ENCODE measurements around the gene RPN1.
A peak's percentile ranks its signal among the peaks of the same experiment; 100 is the strongest.

Gene RPN1

DNA sequence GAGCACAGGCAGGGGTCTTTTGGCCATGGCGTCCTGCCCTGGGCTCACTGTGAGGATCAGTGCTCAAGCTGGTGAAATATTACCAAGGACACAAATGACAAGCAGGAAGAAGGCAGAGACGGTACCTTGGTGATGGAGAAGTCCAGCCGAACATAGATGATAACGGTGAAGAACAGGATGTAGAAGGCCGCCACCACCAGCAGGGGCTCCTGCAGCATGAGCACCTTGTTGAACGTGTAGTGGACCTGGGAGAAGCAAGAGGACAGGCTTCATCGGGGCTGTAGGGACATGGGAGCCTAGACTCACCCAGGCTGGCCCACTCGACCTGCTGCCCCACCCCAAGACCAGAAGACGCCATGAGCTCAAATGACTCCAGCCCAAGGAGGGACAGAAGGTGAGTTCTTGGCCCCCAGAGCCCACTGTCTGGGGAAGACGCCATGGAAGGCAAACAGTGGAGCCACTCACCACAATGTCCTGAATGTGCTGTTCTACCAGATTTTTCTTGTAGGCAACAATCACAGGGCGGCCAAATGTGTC is 25.1 kb downstream of the RPN1 start:
- TF ChIP-seq GATA1 (IDR thresholded peaks at IDR 0.05; ENCODE audit: low read depth, low read length): no peak
- TF ChIP-seq POLR2A (IDR thresholded peaks at IDR 0.05; ENCODE audit: low read length): no peak
- DNase-seq: no peak

DNA sequence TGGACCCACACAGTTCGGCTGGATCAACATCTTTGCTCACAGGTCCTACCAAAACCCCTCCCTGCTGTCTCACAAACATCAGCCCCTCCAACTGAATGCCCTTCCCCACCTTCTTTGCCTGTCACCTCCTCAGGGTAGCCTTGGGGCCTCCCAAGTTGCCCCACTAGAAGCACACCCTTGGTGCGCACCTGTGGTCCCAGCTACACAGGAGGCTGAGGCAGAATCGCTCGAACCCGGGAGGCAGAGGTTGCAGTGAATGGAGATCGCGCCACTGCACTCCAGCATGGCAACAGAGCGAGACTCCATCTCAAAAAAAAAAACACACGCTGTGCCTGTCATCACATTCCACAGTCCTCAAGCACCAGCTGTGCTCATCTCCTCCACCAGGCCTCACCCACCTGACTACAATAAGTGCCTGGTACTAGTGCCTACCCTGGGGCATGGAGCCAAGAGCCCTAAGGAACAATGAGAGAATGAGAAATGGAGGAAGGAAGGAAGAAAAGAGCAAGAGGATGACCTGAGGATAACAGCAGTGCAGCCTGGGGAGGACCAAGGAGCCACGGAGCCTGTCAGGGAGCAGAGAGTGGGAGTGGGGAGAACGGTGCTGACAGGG is 26.0 kb downstream of the RPN1 start:
- TF ChIP-seq POLR2A (IDR thresholded peaks at IDR 0.05; ENCODE audit: low read length) (no peak), GATA1 (IDR thresholded peaks at IDR 0.05; ENCODE audit: low read depth, low read length) (no peak)
- DNase-seq: no peak

DNA sequence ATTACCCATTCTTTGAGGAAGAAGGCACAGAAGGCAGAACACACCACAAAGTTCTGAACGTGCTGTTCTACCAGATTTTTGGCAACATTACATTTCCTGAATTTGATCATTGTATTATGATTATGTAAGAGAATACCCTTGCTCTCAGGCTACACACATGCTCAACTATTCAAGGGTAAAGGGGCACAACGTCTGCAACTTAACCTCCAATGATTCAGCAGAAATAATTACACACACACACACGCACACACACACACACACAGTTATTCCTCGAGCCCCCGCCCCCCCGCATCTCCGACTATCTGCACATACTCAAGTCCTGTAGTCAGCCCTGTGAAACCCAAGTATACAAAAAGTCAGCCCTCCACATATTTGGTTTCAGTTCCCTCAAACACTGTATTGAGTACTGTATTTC is 26.8 kb downstream of the RPN1 start:
- TF ChIP-seq GATA1 (IDR thresholded peaks at IDR 0.05; ENCODE audit: low read depth, low read length): no peak
- TF ChIP-seq POLR2A (IDR thresholded peaks at IDR 0.05; ENCODE audit: low read length): no peak

DNA sequence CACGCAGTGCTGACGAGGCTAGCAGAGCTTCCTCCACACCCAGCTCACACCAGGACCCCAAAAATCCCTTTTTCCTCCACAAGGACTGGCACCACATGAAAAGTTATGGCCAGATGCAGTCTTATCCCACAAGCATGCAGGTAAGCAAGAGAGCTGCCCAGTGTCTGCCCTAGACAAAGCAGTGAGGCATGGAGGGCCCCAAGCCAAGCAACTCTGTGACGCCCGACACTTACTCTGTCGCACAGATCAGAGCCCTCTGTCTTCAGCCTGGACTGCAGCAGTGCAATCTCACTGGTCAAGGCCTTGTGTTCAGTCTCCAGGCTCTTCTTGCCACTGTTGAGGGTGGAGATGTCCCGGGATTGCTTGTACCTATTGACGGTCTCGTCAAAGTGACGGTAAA is 28.7 kb downstream of the RPN1 start:
- DNase-seq: no peak
- TF ChIP-seq POLR2A (IDR thresholded peaks at IDR 0.05; ENCODE audit: low read length): no peak
- no peak for TF ChIP-seq GATA1 (IDR thresholded peaks at IDR 0.05; ENCODE audit: low read depth, low read length)

More for the DNA sequence above, 26.8 kb downstream of the RPN1 start:
- DNase-seq: no peak

DNA sequence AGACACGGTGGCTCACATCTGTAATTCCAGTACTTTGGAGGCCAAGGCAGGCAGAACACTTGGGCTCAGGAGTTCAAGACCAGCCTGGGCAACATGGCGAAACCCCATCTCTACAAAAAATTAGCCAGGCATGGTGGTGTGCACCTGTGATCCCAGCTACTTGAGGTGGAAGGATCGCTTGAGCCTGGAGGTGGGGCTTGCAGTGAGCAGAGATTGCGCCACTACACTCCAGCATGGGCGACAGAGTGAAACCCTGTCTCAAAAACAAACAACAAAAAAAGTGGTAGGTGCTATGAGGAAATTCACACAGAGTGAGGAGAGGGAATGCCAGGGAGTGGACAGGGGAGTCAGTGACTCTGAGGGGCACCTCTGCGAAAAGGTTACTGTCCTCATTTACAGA is 29.4 kb downstream of the RPN1 start:
- DNase-seq: no peak
- TF ChIP-seq POLR2A (IDR thresholded peaks at IDR 0.05; ENCODE audit: low read length) (no peak), GATA1 (IDR thresholded peaks at IDR 0.05; ENCODE audit: low read depth, low read length) (no peak)

DNA sequence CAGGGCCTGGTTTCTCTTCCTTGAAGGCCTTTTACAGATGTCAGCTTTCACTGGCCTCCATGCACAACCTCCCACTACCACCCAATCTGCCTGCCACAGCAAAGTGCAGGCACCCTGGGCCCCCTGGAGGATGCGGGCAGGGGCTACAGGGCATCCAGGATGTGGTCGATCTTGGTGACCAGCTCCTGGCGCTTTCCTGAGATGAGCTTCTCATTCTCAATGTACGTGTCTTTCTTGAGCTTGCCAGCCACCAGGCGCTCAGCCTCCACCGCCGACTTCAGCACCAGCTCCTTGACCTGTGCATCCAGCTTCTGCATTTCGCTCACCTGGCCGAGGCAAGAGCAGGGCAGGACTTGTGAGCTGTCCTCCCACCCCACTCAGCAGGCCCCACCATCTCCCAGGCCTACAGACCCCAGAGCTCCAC is 30.3 kb downstream of the RPN1 start:
- TF ChIP-seq POLR2A (IDR thresholded peaks at IDR 0.05; ENCODE audit: low read length) (no peak), GATA1 (IDR thresholded peaks at IDR 0.05; ENCODE audit: low read depth, low read length) (no peak)
- peak in 1 of 2 experiments; percentile 30 for DNase-seq

DNA sequence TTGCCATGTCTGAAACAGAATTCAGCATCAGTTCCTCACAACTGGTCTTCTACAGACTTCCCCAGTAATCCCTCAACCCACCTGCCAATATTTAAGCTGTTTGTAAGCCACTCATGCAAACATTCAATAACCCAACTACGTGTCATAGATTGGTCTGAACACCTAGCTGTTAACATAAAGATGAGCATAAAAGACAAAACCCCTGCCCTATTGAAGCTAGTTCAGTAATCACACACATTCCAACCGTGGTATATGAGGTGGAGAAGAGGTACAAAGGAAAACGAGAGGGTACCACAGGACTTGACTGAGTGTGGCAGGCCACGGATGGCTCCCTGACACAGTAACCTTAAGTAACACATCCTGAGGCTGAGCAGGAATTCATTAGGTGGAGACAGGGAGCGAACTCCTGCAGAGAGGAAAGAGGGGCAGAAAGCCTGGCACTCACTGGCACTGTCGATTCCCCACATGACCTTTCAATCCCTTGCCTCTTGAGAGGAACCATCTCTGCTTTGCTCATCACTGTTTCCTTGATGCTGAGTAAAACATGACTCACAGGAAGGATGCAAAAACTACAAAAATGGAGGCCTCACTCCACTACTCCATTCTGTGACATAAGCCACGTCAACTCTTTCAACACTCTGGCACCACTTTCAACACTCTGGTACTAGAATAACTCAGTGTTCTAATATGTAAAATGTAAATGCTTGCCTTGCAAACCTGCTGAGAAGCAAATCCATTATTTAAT is 31.3 kb downstream of the RPN1 start:
- TF ChIP-seq POLR2A (IDR thresholded peaks at IDR 0.05; ENCODE audit: low read length): no peak
- TF ChIP-seq GATA1 (IDR thresholded peaks at IDR 0.05; ENCODE audit: low read depth, low read length): no peak
- DNase-seq: peak in 1 of 2 experiments; percentile 26

DNA sequence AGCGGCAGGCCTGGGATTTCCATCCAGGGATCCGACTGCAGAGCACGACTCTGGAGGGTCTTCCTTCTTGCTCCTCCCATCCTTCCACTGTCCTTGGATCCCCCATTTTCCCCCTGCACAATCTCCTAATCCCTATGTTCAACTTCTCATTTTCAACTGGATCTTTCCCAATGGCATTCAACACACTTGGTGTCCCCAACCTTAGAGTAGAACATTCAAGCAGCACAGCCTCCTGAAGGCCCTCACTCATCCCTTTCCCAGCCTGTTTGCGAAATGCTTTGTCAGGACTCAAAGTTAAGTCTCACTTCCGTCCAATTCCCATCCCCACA is 32.3 kb downstream of the RPN1 start:
- no peak for TF ChIP-seq POLR2A (IDR thresholded peaks at IDR 0.05; ENCODE audit: low read length)
- TF ChIP-seq GATA1 (IDR thresholded peaks at IDR 0.05; ENCODE audit: low read depth, low read length): no peak
- no peak for DNase-seq

DNA sequence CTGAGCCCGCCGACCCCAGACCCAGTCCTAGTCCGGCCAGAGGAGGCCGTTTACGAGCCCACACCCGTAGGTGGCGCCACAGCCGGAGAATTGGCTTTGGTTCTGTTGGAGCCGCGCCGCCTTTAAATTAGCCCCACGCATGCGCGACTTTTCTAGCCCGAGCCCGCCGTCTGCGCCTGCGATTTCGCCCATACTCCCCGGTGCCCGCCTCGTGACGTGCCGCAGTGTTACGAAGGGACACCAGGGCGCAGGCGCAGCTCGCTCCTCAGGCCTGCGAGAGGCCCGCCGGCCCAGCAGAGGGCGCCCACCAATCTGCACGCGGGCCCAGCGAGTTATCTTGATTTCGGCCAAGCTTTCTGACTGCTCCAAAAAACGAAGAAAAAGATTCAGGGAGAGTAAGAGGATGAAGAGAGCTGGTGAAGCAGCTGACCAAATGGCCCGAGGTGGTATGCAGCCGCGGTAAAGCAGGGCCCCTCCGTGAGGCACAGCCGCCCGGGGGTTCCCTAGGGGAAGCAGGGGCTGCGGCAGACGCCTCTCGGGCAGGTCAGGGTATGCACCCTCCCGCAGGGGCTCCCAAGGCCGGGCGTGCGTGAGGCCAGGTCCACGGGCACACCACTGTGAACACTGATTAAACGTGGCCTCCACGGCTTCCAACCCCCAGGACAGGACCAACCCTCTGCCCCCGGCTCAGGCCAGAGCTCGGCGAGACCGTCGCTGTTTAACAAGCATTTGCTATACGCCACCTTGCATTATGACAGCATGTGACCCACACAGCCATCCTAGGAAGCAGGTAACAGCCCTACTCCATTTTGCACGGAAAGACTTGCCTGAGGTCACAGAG is 32.8 kb downstream of the RPN1 start:
- TF ChIP-seq POLR2A (IDR thresholded peaks at IDR 0.05; ENCODE audit: low read length) (peak; percentile 66), GATA1 (IDR thresholded peaks at IDR 0.05; ENCODE audit: low read depth, low read length) (no peak)
- peak; percentile 99 to 100 for DNase-seq

DNA sequence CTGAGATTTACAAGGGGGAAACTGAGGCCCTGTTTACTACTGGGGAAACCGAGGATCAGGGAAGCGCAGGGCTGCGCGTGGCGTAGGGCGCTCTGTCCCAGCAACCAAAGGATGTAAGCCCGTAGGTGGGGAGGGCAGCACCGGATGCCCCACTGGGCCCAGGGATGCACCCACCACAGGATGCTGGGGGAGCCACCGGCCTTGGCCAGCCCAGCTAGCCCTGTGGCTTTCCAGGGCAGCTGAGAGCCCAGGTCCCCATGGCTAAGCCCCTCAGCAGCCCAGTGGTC is 33.4 kb downstream of the RPN1 start:
- TF ChIP-seq POLR2A (IDR thresholded peaks at IDR 0.05; ENCODE audit: low read length) (no peak), GATA1 (IDR thresholded peaks at IDR 0.05; ENCODE audit: low read depth, low read length) (no peak)
- DNase-seq: no peak

DNA sequence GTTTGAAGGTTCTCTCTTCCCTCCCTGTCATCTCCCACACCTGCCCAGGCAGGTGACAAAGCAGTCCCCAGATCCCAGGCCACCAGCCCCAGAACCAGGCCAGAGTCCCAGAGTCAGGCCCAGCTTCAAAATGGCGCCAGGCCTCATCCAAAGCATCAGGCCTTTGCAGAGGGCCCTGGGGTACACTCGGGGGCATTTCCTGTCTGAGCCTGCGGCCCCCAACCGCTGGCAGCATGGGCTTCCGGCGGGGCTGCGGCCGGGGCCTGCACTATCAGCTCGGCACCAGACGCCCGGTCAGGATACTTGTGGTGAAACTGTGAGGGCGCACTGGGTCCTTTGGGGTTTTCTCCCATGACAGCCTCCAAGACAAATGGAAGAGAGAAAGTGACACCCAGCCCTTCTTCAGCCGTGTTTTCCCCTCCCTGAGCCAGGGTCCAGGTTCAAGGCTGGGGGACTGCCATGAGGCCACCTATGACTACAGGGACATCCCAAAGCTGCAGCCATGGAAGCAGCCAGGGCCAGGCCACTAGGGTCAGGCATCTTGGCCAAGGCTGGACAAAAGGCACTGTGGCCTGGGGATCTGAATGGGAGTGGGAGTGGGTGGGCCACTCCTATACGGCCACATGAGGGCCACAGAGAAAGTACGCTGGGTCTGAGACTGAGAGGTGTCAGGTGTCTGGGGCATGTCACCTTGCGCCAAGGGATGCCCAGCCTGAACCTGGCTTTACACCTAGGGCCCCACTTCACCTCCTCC is 33.9 kb downstream of the RPN1 start:
- peak in 1 of 2 experiments; percentile 60 for DNase-seq
- no peak for TF ChIP-seq POLR2A (IDR thresholded peaks at IDR 0.05; ENCODE audit: low read length)
- no peak for TF ChIP-seq GATA1 (IDR thresholded peaks at IDR 0.05; ENCODE audit: low read depth, low read length)

DNA sequence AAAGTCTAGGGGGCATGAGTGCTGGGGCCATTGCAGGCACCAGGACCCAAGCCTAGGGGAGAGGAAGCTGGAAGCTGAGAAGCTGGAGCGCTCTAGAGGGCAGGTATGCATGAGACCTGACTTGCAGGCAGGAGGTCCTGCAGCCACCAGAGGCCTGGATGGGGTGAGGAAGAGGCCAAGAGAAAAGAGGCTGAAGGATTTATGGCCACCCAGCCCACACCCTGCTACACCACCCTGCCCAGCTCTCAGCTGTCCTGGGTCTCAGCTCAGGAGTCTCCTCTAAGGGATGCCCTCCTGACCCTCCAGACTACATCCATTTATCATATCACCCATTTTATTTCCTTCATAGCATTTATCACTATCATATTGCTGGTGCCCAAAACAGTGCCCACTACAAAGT is 36.5 kb downstream of the RPN1 start:
- TF ChIP-seq POLR2A (IDR thresholded peaks at IDR 0.05; ENCODE audit: low read length): no peak
- no peak for TF ChIP-seq GATA1 (IDR thresholded peaks at IDR 0.05; ENCODE audit: low read depth, low read length)
- DNase-seq: no peak

DNA sequence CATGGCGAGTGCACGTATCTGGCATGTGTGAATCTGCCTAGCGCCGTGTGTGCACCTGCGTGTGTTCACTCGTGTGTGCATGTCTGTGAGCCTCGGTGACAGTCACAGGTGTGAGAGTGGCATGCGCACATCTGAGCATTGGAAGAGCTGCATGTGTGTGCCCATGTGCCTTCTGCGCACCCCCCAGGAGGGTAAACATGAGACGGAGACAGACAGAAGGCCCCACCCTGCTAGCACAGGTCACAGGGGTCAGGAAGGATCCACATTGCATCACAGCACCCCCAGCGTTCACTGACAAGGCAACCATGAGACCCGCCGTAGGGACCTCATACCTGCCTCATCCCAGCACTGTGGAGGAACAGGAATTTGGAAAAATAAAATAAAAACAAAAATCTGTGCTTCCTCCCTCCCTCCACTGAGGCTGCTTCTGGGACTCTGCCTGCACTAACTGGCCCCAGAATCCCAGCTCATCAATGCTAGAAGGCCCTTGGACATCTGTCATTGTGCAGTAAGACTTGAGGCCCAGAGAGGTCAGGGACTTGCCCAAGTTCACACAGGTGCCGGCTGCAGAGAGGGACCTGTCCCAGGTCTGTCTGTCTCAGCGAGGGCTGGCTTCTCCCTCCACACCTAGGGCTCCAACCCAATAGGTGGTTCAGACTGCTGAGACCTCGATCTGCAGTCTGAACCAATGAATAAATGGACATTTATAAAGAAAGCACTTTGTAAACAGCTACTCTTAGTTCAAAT is 37.4 kb downstream of the RPN1 start:
- TF ChIP-seq POLR2A (IDR thresholded peaks at IDR 0.05; ENCODE audit: low read length) (no peak), GATA1 (IDR thresholded peaks at IDR 0.05; ENCODE audit: low read depth, low read length) (no peak)

More for the DNA sequence above, 37.4 kb downstream of the RPN1 start:
- DNase-seq: no peak
